Measurements from ENCODE around the gene COL4A3.

DNA sequence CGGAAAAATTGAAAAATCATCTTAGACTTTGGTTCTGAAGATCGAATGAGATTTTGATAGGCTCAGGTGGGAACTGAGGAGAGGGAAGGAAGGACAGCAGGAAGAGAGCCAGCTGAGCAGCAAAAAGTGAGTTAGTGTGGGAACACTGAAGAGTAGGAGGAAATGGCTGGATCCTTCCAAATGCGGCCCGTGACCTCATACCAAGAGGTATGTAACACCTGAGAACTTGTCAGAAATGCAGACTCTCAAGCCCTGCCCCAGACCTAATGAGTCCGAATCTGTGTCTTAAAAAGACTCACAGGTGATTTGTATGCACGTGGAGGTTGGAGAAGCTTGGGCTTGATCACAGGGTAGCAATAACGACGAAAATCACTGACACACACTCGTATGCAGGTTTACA, 42.0 kb downstream of the COL4A3 start:
- TF ChIP-seq POLR2A (IDR thresholded peaks at IDR 0.05; ENCODE audit: low read length) = no peak
- TF ChIP-seq GATA1 (IDR thresholded peaks at IDR 0.05; ENCODE audit: low read depth, low read length) = no peak
